ENCODE data around the gene STK17A. TPM values are rescaled to one million over a fixed set of nuclear protein-coding genes. Genes with fewer than 3 reads are reported as not detected.

STK17A gene
- total and polyA plus RNA-seq, 4 donors = 11.7 to 34.7 (median 22.0) TPM

GRCh38 chr7:43664681-43665080 is 81.8 kb downstream of the STK17A start:
- no peak overlapping the region for H3K9ac ChIP-seq (ENCODE audit: insufficient read depth in 1 of 2, low read length in 2 of 2)
- peaks cover 0 to 14% (median 0%) of the 10 kb centered on the region in 5 donors for H3K4me1 ChIP-seq (ENCODE audit: control insufficient read depth in 5 of 5, insufficient read depth in 5 of 5, low read length in 5 of 5)
- H3K27ac ChIP-seq (ENCODE audit: low read depth in 1 of 2, low read length in 1 of 2) = no peak overlapping the region
- H3K4me3 ChIP-seq = no peak overlapping the region
- no peak for DNase-seq
- 0 to 30% methylated on average over 1 of the region's 1 CpG for WGBS, 2 donors
- no peak for ATAC-seq (ENCODE audit: insufficient read depth, low FRiP score)
- H3K27me3 ChIP-seq (ENCODE audit: control insufficient read depth in 3 of 3, insufficient read depth in 3 of 3, low read length in 2 of 3) = no peaks in the 10 kb centered on the region
- H3K9me3 ChIP-seq (ENCODE audit: control insufficient read depth in 4 of 4, insufficient read depth in 3 of 4, low read length in 3 of 4) = no peaks in the 10 kb centered on the region
- TF ChIP-seq CTCF (IDR thresholded peaks at IDR 0.05; ENCODE audit: control extremely low read depth, extremely low read depth) = no peak
- H3K36me3 ChIP-seq (ENCODE audit: control insufficient read depth in 4 of 4, insufficient read depth in 4 of 4, low read length in 4 of 4) = peaks cover 0 to 4% (median 0%) of the 10 kb centered on the region in 4 donors

GRCh38 chr7:43666938-43667337 is 84.0 kb downstream of the STK17A start:
- DNase-seq (no peak), ATAC-seq (ENCODE audit: insufficient read depth, low FRiP score) (no peak)
- peaks cover 0 to 4% (median 0%) of the 10 kb centered on the region in 4 donors for H3K36me3 ChIP-seq (ENCODE audit: control insufficient read depth in 4 of 4, insufficient read depth in 4 of 4, low read length in 4 of 4)
- H3K4me3 ChIP-seq = no peak overlapping the region
- TF ChIP-seq CTCF (IDR thresholded peaks at IDR 0.05; ENCODE audit: control extremely low read depth, extremely low read depth) = no peak
- H3K27me3 ChIP-seq (ENCODE audit: control insufficient read depth in 3 of 3, insufficient read depth in 3 of 3, low read length in 2 of 3) = no peaks in the 10 kb centered on the region
- H3K9me3 ChIP-seq (ENCODE audit: control insufficient read depth in 4 of 4, insufficient read depth in 3 of 4, low read length in 3 of 4) = no peaks in the 10 kb centered on the region
- H3K9ac ChIP-seq (ENCODE audit: insufficient read depth in 1 of 2, low read length in 2 of 2) = no peak overlapping the region
- peaks cover 0 to 14% (median 0%) of the 10 kb centered on the region in 5 donors for H3K4me1 ChIP-seq (ENCODE audit: control insufficient read depth in 5 of 5, insufficient read depth in 5 of 5, low read length in 5 of 5)
- no peak overlapping the region for H3K27ac ChIP-seq (ENCODE audit: low read depth in 1 of 2, low read length in 1 of 2)

- H3K9me3 ChIP-seq (ENCODE audit: control insufficient read depth in 4 of 4, insufficient read depth in 3 of 4, low read length in 3 of 4) = no peaks in the 10 kb centered on the region
- no peaks in the 10 kb centered on the region for H3K36me3 ChIP-seq (ENCODE audit: control insufficient read depth in 4 of 4, insufficient read depth in 4 of 4, low read length in 4 of 4)
- no peak for ATAC-seq (ENCODE audit: insufficient read depth, low FRiP score)
- DNase-seq = no peak
- no peak overlapping the region for H3K27ac ChIP-seq (ENCODE audit: low read depth in 1 of 2, low read length in 1 of 2)
- H3K27me3 ChIP-seq (ENCODE audit: control insufficient read depth in 3 of 3, insufficient read depth in 3 of 3, low read length in 2 of 3) = no peaks in the 10 kb centered on the region
- TF ChIP-seq CTCF (IDR thresholded peaks at IDR 0.05; ENCODE audit: control extremely low read depth, extremely low read depth) = no peak
- peaks cover 0 to 14% (median 0%) of the 10 kb centered on the region in 5 donors for H3K4me1 ChIP-seq (ENCODE audit: control insufficient read depth in 5 of 5, insufficient read depth in 5 of 5, low read length in 5 of 5)
- no peak overlapping the region for H3K9ac ChIP-seq (ENCODE audit: insufficient read depth in 1 of 2, low read length in 2 of 2)
- no peak overlapping the region for H3K4me3 ChIP-seq
- 74 to 92% methylated on average over 1 of the region's 1 CpG for WGBS, 2 donors
Measured at GRCh38 chr7:43668035-43668434, 85.1 kb downstream of the STK17A start.
